Karpas-422 (cell line): ENCODE data around the gene CACUL1. TPM values are rescaled to one million over a fixed set of nuclear protein-coding genes. Genes with fewer than 3 reads are reported as not detected.

Experiments used
- total RNA-seq: library from RNA; depleted of rRNA; stranded (reverse); fragments of >200 nt; shearing (Covaris generic); gene quantifications from 2 replicates; pipeline ENCODE4 v1.2.3, GENCODE V29; 2014; ENCODE audit warnings: low replicate concordance; rRNA removed

CACUL1 gene
- total RNA-seq, 1 experiment from 2014 or later, result 50.3 TPM

Other genes with a start within 250 kb of the CACUL1 start
- gene PRLHR, start 159.3 kb downstream of the CACUL1 start, total RNA-seq, result not detected in 2 replicates